Activated CD4-positive, alpha-beta T cell treated with anti-CD3 and anti-CD28 coated beads, Interleukin-2, amount 10 ng/mL, durations not matched to agents 7 days and 5 days (primary cell): Measurements from ENCODE around the gene KLHL11. TPM values are rescaled to one million over a fixed set of nuclear protein-coding genes. Genes with fewer than 3 reads are reported as not detected.

Experiments used
- CTCF ChIA-PET: fragments of 350-600 bp; sonication (Branson Sonifier 250); formaldehyde crosslinking; loops from one replicate; lab custom pipeline; 2021; ENCODE audit warnings: antibody characterized with exemption; lab: Charles Lee
- POLR2A ChIA-PET: fragments of 350-600 bp; sonication (Branson Sonifier 250); formaldehyde crosslinking; loops from one replicate; lab custom pipeline; 2021; ENCODE audit warnings: antibody characterized with exemption; lab: Charles Lee
- DNase-seq: peaks from one replicate; pipeline ENCODE4 v3.0.0-alpha.2; 2020
- H3K27ac Mint-ChIP-seq: one replicate; pipeline ENCODE4 v1.8.0; 2021; ENCODE audit warnings: mild to moderate bottlenecking, moderate library complexity, mixed read lengths
- H3K27me3 Mint-ChIP-seq: one replicate; pipeline ENCODE4 v1.8.0; 2021; ENCODE audit warnings: mixed read lengths
- H3K36me3 Mint-ChIP-seq: one replicate; pipeline ENCODE4 v1.8.0; 2021; ENCODE audit warnings: low read depth, mixed read lengths
- H3K4me1 Mint-ChIP-seq: one replicate; pipeline ENCODE4 v1.8.0; 2021; ENCODE audit warnings: mixed read lengths
- H3K4me3 Mint-ChIP-seq: one replicate; pipeline ENCODE4 v1.8.0; 2021; ENCODE audit warnings: mild to moderate bottlenecking, moderate library complexity, mixed read lengths
- H3K9me3 Mint-ChIP-seq: one replicate; pipeline ENCODE4 v1.8.0; 2021; ENCODE audit warnings: mixed read lengths
- total RNA-seq, 2 experiments: library from RNA; stranded (reverse); gene quantifications; one replicate each; pipeline ENCODE4 v1.2.3, GENCODE V29; 2021

KLHL11 gene
- total RNA-seq = 10 to 100 TPM; 13.2 to 13.9 TPM

GRCh38 chr17:41864836-41865595 is at the start of gene KLHL11:
Gene KLHL11 (minus strand): TSS chr17:41865423. CDS start chr17:41865370, 53 bp downstream.
- no peak within 1 kb of the TSS for H3K4me3 Mint-ChIP-seq
- ChIA-PET POLR2A (no interaction called here), CTCF (interaction anchor here (0.6 to 1.2 kb wide), 7 partner anchors 13 to 149 kb away, joined by 3 to 5 read pairs (median 3); partner anchors contain the start of genes ACLY and ODAD4)
- no peak within 1 kb of the TSS for H3K27ac Mint-ChIP-seq
- DNase-seq = peak; percentile 89
- H3K36me3 Mint-ChIP-seq = peaks cover 20% of the 10 kb centered on the region
- H3K4me1 Mint-ChIP-seq = peaks cover 32% of the 10 kb centered on the region
- no peaks in the 10 kb centered on the region for H3K27me3 Mint-ChIP-seq
- H3K9me3 Mint-ChIP-seq = no peaks in the 10 kb centered on the region

- no peak for DNase-seq
- ChIA-PET CTCF (no interaction called here), POLR2A (interaction anchor here (0.6 kb wide), 1 partner anchor 1821 kb away, joined by 3 read pairs; no protein-coding TSS in a partner anchor)
- Mint-ChIP-seq H3K27ac (peak overlapping the region; percentile 58), H3K4me3 (no peak overlapping the region), H3K36me3 (peaks cover 23% of the 10 kb centered on the region), H3K4me1 (peaks cover 40% of the 10 kb centered on the region), H3K9me3 (no peaks in the 10 kb centered on the region), H3K27me3 (no peaks in the 10 kb centered on the region)
These were observed 49.8 kb upstream of the KLHL11 start for GRCh38 chr17:41915020-41915419.

- ChIA-PET CTCF (interaction anchor here (1.9 kb wide), 1 partner anchor 18 kb away, joined by 4 read pairs; no protein-coding TSS in a partner anchor), POLR2A (no interaction called here)
- H3K4me3 Mint-ChIP-seq = no peak overlapping the region
- H3K36me3 Mint-ChIP-seq = peaks cover 25% of the 10 kb centered on the region
- no peak for DNase-seq
- no peaks in the 10 kb centered on the region for H3K27me3 Mint-ChIP-seq
- H3K4me1 Mint-ChIP-seq = peaks cover 34% of the 10 kb centered on the region
- no peak overlapping the region for H3K27ac Mint-ChIP-seq
- H3K9me3 Mint-ChIP-seq = no peaks in the 10 kb centered on the region
These were observed 49.1 kb upstream of the KLHL11 start for GRCh38 chr17:41914358-41914766.

- no peak overlapping the region for H3K27ac Mint-ChIP-seq
- no peaks in the 10 kb centered on the region for H3K9me3 Mint-ChIP-seq
- CTCF ChIA-PET = interaction anchor here (0.8 to 1.9 kb wide), 2 partner anchors 18 to 32 kb away, joined by 3 to 4 read pairs; no protein-coding TSS in a partner anchor
These were observed 48.6 kb upstream of the KLHL11 start for GRCh38 chr17:41913798-41914197.

GRCh38 chr17:41912925-41913324 is 47.7 kb upstream of the KLHL11 start:
- CTCF ChIA-PET = interaction anchor here (0.5 to 1.9 kb wide), 3 partner anchors 14 to 17 kb away, joined by 3 to 4 read pairs (median 3); no protein-coding TSS in a partner anchor
- Mint-ChIP-seq H3K27ac (no peak overlapping the region), H3K36me3 (peaks cover 28% of the 10 kb centered on the region)

More at GRCh38 chr17:41913798-41914197, 48.6 kb upstream of the KLHL11 start:
- no peaks in the 10 kb centered on the region for H3K27me3 Mint-ChIP-seq
- POLR2A ChIA-PET = no interaction called here
- H3K4me1 Mint-ChIP-seq = peaks cover 33% of the 10 kb centered on the region
- H3K36me3 Mint-ChIP-seq = peaks cover 25% of the 10 kb centered on the region
- H3K4me3 Mint-ChIP-seq = no peak overlapping the region
- no peak for DNase-seq

GRCh38 chr17:41910701-41911391 is 45.6 kb upstream of the KLHL11 start:
- CTCF ChIA-PET = interaction anchor here (1.1 to 1.7 kb wide), 3 partner anchors 20 to 376 kb away, joined by 3 read pairs; partner anchors contain the start of gene ODAD4
- Mint-ChIP-seq H3K4me1 (peaks cover 21% of the 10 kb centered on the region), H3K27me3 (no peaks in the 10 kb centered on the region), H3K4me3 (no peak overlapping the region), H3K9me3 (no peaks in the 10 kb centered on the region), H3K27ac (no peak overlapping the region), H3K36me3 (peaks cover 37% of the 10 kb centered on the region)
- no peak for DNase-seq
- POLR2A ChIA-PET = no interaction called here

More at GRCh38 chr17:41912925-41913324, 47.7 kb upstream of the KLHL11 start:
- DNase-seq = no peak
- Mint-ChIP-seq H3K27me3 (no peaks in the 10 kb centered on the region), H3K4me1 (peaks cover 33% of the 10 kb centered on the region), H3K9me3 (no peaks in the 10 kb centered on the region), H3K4me3 (no peak overlapping the region)
- POLR2A ChIA-PET = no interaction called here

- no peaks in the 10 kb centered on the region for H3K9me3 Mint-ChIP-seq
- ChIA-PET CTCF (interaction anchor here (0.5 to 1.7 kb wide), 4 partner anchors 9 to 39 kb away, joined by 3 to 8 read pairs (median 3); partner anchors contain the start of gene ACLY), POLR2A (no interaction called here)
- no peak overlapping the region for H3K27ac Mint-ChIP-seq
- H3K36me3 Mint-ChIP-seq = peaks cover 47% of the 10 kb centered on the region
- DNase-seq = no peak
- H3K4me3 Mint-ChIP-seq = no peak overlapping the region
- H3K27me3 Mint-ChIP-seq = no peaks in the 10 kb centered on the region
- peaks cover 6% of the 10 kb centered on the region for H3K4me1 Mint-ChIP-seq
These were observed 43.9 kb upstream of the KLHL11 start for GRCh38 chr17:41909088-41909487.

- Mint-ChIP-seq H3K36me3 (peaks cover 43% of the 10 kb centered on the region), H3K27ac (no peak overlapping the region)
- POLR2A ChIA-PET = no interaction called here
These were observed 42.7 kb upstream of the KLHL11 start for GRCh38 chr17:41907633-41908539.

GRCh38 chr17:41907185-41907556 is 41.9 kb upstream of the KLHL11 start:
- Mint-ChIP-seq H3K27me3 (no peaks in the 10 kb centered on the region), H3K4me1 (no peaks in the 10 kb centered on the region), H3K27ac (no peak overlapping the region), H3K4me3 (no peak overlapping the region), H3K9me3 (no peaks in the 10 kb centered on the region), H3K36me3 (peaks cover 37% of the 10 kb centered on the region)
- no peak for DNase-seq
- CTCF ChIA-PET = interaction anchor here (0.6 kb wide), 1 partner anchor 43 kb away, joined by 3 read pairs; no protein-coding TSS in a partner anchor
- POLR2A ChIA-PET = interaction anchor here (0.6 kb wide), 1 partner anchor 154 kb away, joined by 3 read pairs; no protein-coding TSS in a partner anchor

More at GRCh38 chr17:41907633-41908539, 42.7 kb upstream of the KLHL11 start:
- no peak for DNase-seq
- Mint-ChIP-seq H3K27me3 (no peaks in the 10 kb centered on the region), H3K4me3 (no peak overlapping the region), H3K9me3 (no peaks in the 10 kb centered on the region), H3K4me1 (peaks cover 3% of the 10 kb centered on the region)
- CTCF ChIA-PET = interaction anchor here (0.8 kb wide), 1 partner anchor 28 kb away, joined by 3 read pairs; no protein-coding TSS in a partner anchor

- H3K36me3 Mint-ChIP-seq = peaks cover 42% of the 10 kb centered on the region
These were observed 41.4 kb upstream of the KLHL11 start for GRCh38 chr17:41906465-41907184.

GRCh38 chr17:41905172-41905571 is 39.9 kb upstream of the KLHL11 start:
- H3K27me3 Mint-ChIP-seq = no peaks in the 10 kb centered on the region
- POLR2A ChIA-PET = no interaction called here
- H3K36me3 Mint-ChIP-seq = peaks cover 47% of the 10 kb centered on the region
- H3K4me1 Mint-ChIP-seq = no peaks in the 10 kb centered on the region
- H3K27ac Mint-ChIP-seq = peak overlapping the region; percentile 31
- no peak overlapping the region for H3K4me3 Mint-ChIP-seq
- no peaks in the 10 kb centered on the region for H3K9me3 Mint-ChIP-seq
- CTCF ChIA-PET = no interaction called here
- no peak for DNase-seq

More at GRCh38 chr17:41906465-41907184, 41.4 kb upstream of the KLHL11 start:
- no peaks in the 10 kb centered on the region for H3K27me3 Mint-ChIP-seq
- no peak overlapping the region for H3K4me3 Mint-ChIP-seq
- no peaks in the 10 kb centered on the region for H3K9me3 Mint-ChIP-seq
- H3K27ac Mint-ChIP-seq = no peak overlapping the region
- no peak for DNase-seq
- ChIA-PET CTCF (interaction anchor here (0.6 kb wide), 1 partner anchor 42 kb away, joined by 3 read pairs; no protein-coding TSS in a partner anchor), POLR2A (interaction anchor here (0.6 kb wide), 1 partner anchor 155 kb away, joined by 3 read pairs; no protein-coding TSS in a partner anchor)
- H3K4me1 Mint-ChIP-seq = no peaks in the 10 kb centered on the region
